22Rv1 (cell line): ENCODE measurements around the gene MYO19.

ENCODE experiments used
- ZFX ChIP-seq: fragments of 450-650 bp; IDR thresholded peaks from 2 replicates; pipeline ENCODE4 v1.6.1; 2017; ENCODE audit warnings: antibody characterized with exemption, borderline replicate concordance
- TF ChIP-seq, protein P1 (sequence below): fragments of 450-650 bp; IDR thresholded peaks from 2 replicates; pipeline ENCODE4 v1.5.1; 2017; ENCODE audit warnings: mild to moderate bottlenecking

- TF ChIP-seq, protein P1, sequence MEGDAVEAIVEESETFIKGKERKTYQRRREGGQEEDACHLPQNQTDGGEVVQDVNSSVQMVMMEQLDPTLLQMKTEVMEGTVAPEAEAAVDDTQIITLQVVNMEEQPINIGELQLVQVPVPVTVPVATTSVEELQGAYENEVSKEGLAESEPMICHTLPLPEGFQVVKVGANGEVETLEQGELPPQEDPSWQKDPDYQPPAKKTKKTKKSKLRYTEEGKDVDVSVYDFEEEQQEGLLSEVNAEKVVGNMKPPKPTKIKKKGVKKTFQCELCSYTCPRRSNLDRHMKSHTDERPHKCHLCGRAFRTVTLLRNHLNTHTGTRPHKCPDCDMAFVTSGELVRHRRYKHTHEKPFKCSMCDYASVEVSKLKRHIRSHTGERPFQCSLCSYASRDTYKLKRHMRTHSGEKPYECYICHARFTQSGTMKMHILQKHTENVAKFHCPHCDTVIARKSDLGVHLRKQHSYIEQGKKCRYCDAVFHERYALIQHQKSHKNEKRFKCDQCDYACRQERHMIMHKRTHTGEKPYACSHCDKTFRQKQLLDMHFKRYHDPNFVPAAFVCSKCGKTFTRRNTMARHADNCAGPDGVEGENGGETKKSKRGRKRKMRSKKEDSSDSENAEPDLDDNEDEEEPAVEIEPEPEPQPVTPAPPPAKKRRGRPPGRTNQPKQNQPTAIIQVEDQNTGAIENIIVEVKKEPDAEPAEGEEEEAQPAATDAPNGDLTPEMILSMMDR = no peak
- no peak for TF ChIP-seq ZFX
These were observed 6.9 kb downstream of the MYO19 start for GRCh38 chr17:36527621-36528250.
